Right atrium auricular region (tissue), 2 donors: Measurements from ENCODE around the gene MT2A. TPM values are rescaled to one million over a fixed set of nuclear protein-coding genes. Genes with fewer than 3 reads are reported as not detected.

Source experiments
- DNase-seq: peaks from one replicate; pipeline ENCODE4 v3.0.0-alpha.2; 2019; ENCODE audit warnings: low spot score
- H3K27ac ChIP-seq, 2 donors: fragments of 200-600 bp; sonication (generic); 1 replicate in 1 of 2; 2 replicates in 1 of 2; pipeline ENCODE4 v1.5.1; 2016 to 2019
- H3K27me3 ChIP-seq, 2 donors: fragments of 200-600 bp; sonication (generic); one replicate each; pipeline versions ENCODE4 v1.5.1 to v1.6.0; 2017 to 2019
- H3K36me3 ChIP-seq: fragments of 200-600 bp; sonication (generic); one replicate; pipeline ENCODE4 v1.5.1; 2016
- H3K4me1 ChIP-seq, 2 donors: fragments of 200-600 bp; sonication (generic); one replicate each; pipeline versions ENCODE4 v1.5.1 to v1.6.0; 2017 to 2019
- H3K4me3 ChIP-seq, 2 donors: fragments of 200-600 bp; sonication (generic); 1 replicate in 1 of 2; 2 replicates in 1 of 2; pipeline ENCODE4 v1.5.1; 2017 to 2019; ENCODE audit warnings: mild to moderate bottlenecking in 1 of 2, moderate library complexity in 1 of 2
- H3K9me3 ChIP-seq, 2 donors: fragments of 200-600 bp; sonication (generic); one replicate each; pipeline ENCODE4 v1.5.1; 2019
- CTCF ChIP-seq, 2 donors: fragments of 200-600 bp; sonication (generic); IDR thresholded peaks; one replicate each; pipeline ENCODE4 v1.5.1; 2019; ENCODE audit warnings: antibody characterized with exemption in 2 of 2
- total RNA-seq, 2 donors: library from RNA; depleted of rRNA; stranded (reverse); fragments of >200 nt; gene quantifications; one replicate each; pipeline ENCODE4 v1.1.0, GENCODE V29; 2016

MT2A gene
- total RNA-seq, 2 donors from 2014 or later, result 33.3 to 118 TPM

- H3K4me3 ChIP-seq, result no peak overlapping the region
- no peak for TF ChIP-seq CTCF (IDR thresholded peaks at IDR 0.05)
- peaks cover 0 to 63% of the 10 kb centered on the region in 2 donors for H3K4me1 ChIP-seq
- H3K36me3 ChIP-seq, result no peaks in the 10 kb centered on the region
- H3K9me3 ChIP-seq, result no peaks in the 10 kb centered on the region
- H3K27ac ChIP-seq, result peak overlapping the region; percentile 92 to 98
- DNase-seq, result peak; percentile 96
- no peaks in the 10 kb centered on the region for H3K27me3 ChIP-seq
These were observed 1.2 kb upstream of the MT2A start for GRCh38 chr16:56607109-56607618.

DNA sequence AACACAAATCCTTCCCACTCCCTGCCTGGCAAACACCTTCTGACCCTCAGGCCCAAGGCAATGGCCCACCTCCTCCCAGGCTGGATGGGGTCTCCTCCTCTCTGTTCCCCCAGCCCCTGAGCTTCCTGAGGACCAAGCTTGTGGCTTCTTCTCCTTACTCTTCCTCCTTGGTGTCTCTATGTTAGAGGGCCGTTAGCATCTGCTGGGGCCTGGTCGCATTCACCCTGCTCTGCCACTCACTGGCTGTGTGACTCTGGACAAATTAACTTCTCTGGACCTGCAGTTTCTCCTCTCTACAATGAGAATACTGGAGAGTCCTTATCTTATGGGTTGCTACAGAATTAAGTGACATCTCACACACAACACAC is 725 bp upstream of the MT2A start:
- DNase-seq, result no peak
- no peaks in the 10 kb centered on the region for H3K36me3 ChIP-seq
- peaks cover 0 to 63% of the 10 kb centered on the region in 2 donors for H3K4me1 ChIP-seq
- H3K27me3 ChIP-seq, result no peaks in the 10 kb centered on the region
- peak overlapping the region; percentile 92 to 98 for H3K27ac ChIP-seq
- no peaks in the 10 kb centered on the region for H3K9me3 ChIP-seq
- no peak for TF ChIP-seq CTCF (IDR thresholded peaks at IDR 0.05)
- H3K4me3 ChIP-seq, result peak overlapping the region; percentile 30 to 70

DNA sequence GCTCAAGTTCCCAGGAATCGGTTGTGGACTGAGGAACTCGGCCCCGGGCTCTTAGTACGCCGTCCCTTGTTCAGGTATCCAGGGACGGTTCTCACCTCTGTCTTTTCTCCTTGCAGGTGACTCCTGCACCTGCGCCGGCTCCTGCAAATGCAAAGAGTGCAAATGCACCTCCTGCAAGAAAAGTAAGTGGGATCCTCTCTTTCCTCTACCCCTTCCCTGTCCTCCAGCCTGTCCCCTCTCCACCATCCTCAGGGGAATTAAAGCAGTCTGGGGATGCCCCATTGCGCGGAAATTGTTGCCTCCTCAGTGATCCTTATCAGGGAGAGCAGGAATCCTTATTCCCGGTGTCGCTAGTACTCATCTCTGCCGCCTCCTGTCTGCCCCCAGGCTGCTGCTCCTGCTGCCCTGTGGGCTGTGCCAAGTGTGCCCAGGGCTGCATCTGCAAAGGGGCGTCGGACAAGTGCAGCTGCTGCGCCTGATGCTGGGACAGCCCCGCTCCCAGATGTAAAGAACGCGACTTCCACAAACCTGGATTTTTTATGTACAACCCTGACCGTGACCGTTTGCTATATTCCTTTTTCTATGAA is 585 bp downstream of the MT2A start:
- Histone ChIP-seq H3K4me3 (peak overlapping the region; percentile 60 to 70), H3K36me3 (no peaks in the 10 kb centered on the region), H3K27ac (peak overlapping the region; percentile 92 to 98), H3K27me3 (no peaks in the 10 kb centered on the region), H3K4me1 (peaks cover 0 to 63% of the 10 kb centered on the region in 2 donors), H3K9me3 (no peaks in the 10 kb centered on the region)
- DNase-seq, result no peak
- TF ChIP-seq CTCF (IDR thresholded peaks at IDR 0.05), result peak in 1 of 2 donors; percentile 17

DNA sequence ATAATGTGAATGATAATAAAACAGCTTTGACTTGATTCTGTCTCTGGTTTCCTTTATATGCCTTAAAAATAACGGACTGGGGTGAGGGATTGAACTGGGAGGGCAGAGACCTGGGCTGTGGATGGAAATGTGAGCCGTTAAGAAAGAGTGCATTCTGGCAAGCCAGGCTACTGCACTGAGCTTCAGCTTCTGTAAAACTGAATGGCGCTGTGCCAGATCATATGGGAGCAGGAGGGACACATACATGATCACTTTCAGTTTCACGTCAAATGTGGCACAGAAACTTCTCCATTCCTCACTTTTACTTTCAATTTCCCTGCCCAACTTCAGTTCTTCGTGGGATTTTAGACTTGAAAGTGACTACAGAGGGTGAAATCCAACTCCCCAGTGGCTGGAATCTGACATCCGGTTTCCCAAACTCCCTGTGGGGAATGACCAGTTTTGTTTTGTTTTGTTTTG is 1.1 kb downstream of the MT2A start:
- Histone ChIP-seq H3K4me3 (peak overlapping the region; percentile 60 to 70), H3K4me1 (peaks cover 0 to 63% of the 10 kb centered on the region in 2 donors), H3K9me3 (no peaks in the 10 kb centered on the region), H3K36me3 (no peaks in the 10 kb centered on the region), H3K27me3 (no peaks in the 10 kb centered on the region), H3K27ac (peak overlapping the region; percentile 92 to 98)
- TF ChIP-seq CTCF (IDR thresholded peaks at IDR 0.05), result peak in 1 of 2 donors; percentile 8
- DNase-seq, result peak; percentile 85

GRCh38 chr16:56610017-56610608 is 1.7 kb downstream of the MT2A start:
- TF ChIP-seq CTCF (IDR thresholded peaks at IDR 0.05), result no peak
- peaks cover 0 to 63% of the 10 kb centered on the region in 2 donors for H3K4me1 ChIP-seq
- DNase-seq, result peak; percentile 85
- peak overlapping the region; percentile 60 to 70 for H3K4me3 ChIP-seq
- H3K27me3 ChIP-seq, result no peaks in the 10 kb centered on the region
- H3K27ac ChIP-seq, result peak overlapping the region; percentile 92 to 98
- no peaks in the 10 kb centered on the region for H3K36me3 ChIP-seq
- no peaks in the 10 kb centered on the region for H3K9me3 ChIP-seq
